NCI-H146 (cell line): ENCODE data around the gene DECR2.
"Not testable (repeated sequence)": the region's sequence is repeated elsewhere in the genome, so short reads cannot be mapped to it uniquely, and the experiment has no call there.

Experiments
- DNase-seq: peaks from one replicate; lab custom pipeline; 2025; lab: John Stamatoyannopoulos, UW

The DECR2 gene

GRCh38 chr16:400061-400591, 1.6 kb upstream of the DECR2 start:
- DNase-seq = no peak

DNA sequence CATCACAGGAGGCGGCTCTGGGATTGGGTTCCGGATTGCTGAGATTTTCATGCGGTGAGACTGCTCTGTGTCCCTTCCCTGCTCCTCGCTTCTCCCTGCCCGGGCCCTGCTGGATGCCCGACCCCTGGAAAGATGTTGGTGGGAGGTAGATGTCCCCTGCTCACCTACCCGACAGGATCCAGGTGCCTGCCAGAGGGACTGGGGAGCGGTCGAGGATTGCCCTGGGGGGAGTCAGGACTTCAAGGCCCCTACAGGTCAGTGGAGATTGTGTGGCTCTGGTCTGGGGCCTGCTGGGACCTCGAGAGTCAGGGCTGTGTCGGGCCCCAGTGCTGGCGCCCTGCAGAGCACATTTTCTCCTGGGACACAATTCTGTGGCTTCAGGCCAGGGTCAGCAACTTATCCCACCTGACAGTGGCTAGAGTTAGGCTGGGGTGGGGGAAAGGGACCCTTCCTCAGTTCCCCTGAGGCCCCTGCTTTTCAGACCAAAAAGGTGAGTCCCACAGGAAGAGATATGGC, 3.3 kb downstream of the DECR2 start:
- no peak for DNase-seq

DNA sequence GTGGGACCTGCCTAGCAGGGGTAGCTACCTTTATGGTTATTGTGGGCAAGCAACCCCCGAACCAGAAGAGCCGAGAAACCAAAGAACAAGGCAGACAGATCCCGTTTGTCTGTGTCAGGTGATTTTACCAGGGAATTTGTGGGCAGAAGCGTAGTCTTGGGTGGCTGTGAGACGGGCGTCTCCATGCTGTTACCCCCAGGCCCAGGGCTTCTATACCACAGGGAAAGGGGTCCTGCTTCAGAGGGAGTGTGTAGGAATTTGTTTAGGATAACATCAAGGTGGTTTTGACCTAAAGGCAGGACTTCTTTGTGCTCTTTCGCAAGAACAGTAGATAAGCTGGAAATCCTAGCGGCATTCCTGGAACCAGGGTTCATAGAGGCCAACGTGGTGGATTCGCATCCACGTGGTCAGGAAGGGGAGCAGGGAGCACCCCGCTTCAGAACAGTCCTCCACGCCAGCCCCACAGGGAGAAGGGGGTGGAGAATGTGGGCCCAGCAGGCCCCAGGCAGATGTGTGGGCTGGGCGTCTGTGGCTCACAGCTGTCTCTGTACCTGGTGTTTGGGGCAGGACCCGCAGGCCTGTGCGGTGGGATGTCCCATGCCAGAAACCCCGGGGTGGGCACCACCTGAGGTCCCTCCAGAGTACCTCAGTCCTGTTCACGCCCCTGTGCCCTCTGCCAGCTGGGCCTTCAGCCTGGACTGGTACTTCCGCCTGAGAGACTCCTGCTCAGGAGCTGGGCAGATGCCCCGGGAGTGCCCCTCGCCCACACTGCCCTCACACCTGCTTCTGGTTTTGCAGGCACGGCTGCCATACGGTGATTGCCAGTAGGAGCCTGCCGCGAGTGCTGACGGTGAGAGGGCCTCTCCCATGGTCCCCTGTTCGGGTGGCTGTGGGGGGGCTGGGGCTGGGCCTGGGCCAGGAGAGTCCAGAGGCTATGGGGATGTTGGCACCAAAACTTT, 4.1 kb downstream of the DECR2 start:
- DNase-seq = no peak

GRCh38 chr16:407253-407652, 5.6 kb downstream of the DECR2 start:
- DNase-seq = no peak

DNA sequence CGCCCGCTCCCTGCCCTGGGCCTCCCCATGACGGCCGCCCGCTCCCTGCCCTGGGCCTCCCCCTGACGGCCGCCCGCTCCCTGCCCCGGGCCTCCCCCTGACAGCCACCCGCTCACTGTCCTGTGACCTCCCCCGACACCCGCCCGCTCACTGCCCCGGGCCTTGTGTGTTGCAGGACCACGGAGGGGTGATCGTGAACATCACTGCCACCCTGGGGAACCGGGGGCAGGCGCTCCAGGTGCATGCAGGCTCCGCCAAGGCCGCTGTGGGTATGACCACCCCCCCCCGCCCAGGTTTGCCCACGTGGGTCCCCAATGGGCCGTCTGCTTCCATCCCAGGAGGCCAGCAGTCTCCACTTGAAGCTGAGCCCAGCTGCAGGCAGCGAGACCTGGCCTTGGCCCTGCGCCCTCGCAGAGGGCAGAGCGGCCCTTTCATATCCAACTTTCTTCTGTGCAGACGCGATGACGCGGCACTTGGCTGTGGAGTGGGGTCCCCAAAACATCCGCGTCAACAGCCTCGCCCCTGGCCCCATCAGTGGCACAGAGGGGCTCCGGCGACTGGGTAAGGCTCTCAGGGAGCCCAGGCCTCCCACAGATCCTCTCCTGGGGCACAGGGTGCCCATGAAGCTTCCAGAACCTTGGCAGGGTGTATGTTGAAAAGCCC, 9.0 kb downstream of the DECR2 start:
- no peak for DNase-seq

- DNase-seq = no peak
Observed at GRCh38 chr16:411576-412265, 10.0 kb downstream of the DECR2 start.

GRCh38 chr16:414395-415169, 12.9 kb downstream of the DECR2 start:
- no peak for DNase-seq

GRCh38 chr16:415170-415498, 13.4 kb downstream of the DECR2 start:
- not testable (repeated sequence) for DNase-seq

DNA sequence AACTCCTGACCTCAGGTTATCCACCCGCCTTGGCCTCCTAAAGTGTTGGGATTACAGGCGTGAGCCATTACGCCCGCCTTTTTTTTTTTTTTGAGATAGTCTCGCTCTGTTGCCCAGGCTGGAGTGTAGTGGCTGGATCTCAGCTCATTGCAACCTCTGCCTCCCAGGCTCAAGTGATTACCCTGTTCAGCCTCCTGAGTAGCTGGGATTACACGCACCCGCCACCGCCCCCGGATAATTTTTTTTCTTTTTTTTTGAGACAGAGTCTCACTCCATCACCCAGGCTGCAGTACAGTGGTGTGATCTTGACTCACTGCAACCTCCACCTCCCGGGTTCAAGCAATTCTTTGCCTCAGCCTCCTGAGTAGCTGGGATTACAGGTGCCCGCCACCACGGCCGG, 20.5 kb downstream of the DECR2 start:
- not testable (repeated sequence) for DNase-seq

- DNase-seq = peak; percentile 29
Observed at GRCh38 chr16:424033-424622, 22.4 kb downstream of the DECR2 start.

- DNase-seq = peak; percentile 38
Observed at GRCh38 chr16:424623-425081, 23.0 kb downstream of the DECR2 start.

GRCh38 chr16:425082-425718, 23.5 kb downstream of the DECR2 start, which contains the start of gene RAB11FIP3:
TSS of gene RAB11FIP3 (plus strand) at chr16:425649. CDS start at chr16:426007, 358 bp downstream.
- DNase-seq = peak; percentile 92

DNA sequence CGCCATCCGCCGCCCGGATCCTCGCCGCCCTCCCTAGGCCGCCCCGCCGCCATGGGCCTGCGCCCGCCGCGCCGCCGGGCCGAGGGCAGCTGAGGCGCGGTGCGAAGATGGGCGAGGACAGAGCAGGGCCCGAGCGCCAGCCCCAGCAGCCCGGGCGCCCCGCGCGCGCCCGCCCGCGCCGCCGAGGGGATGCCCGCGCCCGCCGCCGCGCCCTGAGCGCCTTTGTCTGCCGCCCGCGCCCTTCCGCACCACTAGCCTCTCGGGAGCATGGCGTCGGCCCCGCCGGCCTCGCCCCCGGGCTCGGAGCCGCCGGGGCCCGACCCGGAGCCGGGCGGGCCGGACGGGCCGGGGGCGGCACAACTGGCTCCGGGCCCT, 24.0 kb downstream of the DECR2 start:
- DNase-seq = peak; percentile 62

DNA sequence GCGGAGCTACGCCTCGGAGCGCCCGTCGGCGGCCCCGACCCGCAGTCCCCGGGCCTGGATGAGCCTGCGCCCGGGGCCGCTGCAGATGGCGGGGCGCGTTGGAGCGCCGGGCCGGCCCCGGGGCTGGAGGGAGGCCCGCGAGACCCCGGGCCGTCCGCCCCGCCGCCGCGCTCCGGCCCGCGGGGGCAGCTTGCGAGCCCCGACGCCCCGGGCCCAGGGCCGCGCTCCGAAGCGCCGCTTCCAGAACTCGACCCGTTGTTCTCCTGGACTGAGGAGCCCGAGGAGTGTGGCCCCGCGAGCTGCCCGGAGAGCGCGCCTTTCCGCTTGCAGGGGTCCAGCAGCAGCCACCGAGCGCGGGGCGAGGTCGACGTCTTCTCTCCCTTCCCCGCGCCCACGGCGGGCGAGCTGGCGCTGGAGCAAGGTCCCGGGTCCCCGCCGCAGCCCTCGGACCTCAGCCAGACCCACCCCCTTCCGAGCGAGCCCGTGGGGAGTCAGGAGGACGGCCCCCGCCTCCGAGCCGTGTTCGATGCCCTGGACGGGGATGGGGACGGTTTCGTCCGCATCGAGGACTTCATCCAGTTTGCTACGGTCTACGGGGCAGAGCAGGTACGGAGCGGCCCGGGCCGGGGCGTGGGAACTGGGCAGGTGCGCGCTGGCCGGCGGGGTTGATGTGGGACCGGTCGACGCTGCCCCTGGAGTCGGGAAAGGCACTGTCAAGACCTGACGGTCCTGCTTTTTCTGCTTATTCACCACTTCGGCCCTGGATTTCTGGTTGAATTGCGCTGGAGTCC, 24.6 kb downstream of the DECR2 start:
- DNase-seq = peak; percentile 37

DNA sequence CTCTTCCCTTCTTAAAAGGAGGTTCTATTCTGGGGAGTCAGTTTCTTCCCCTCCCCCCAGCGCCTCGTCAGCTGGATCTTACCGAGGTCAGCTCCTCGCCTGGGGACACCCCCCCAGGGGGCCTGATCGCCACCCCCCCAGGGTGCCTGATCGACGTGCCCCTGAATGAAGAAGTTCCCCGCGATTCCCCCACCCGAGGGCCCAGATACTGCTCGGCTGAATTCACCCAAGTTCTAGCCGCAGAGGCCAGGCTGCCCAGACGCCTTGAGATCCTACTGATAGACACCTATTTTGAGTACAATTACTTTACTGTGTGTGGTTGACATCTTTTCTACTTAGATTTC, 25.2 kb downstream of the DECR2 start:
- DNase-seq = peak; percentile 37

DNA sequence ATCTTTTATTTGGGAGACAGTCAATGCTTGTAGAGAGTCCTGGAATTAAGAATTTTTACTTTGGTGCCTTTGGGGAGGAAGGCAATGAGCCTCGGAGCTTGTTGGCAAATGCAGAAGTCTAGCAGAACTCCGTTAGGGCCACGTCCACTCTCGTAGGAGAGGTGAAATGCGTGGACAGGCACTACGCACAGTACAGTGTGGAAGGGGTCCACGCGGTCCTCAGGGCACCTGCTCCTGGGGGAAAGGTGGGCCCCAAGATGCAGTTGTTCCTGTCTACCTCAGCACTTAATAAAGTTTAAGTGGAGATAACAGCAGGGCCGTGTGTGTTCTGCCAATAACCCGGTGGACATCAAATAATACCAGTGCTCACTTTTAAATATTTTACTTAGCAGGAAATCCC, 25.6 kb downstream of the DECR2 start:
- no peak for DNase-seq

- no peak for DNase-seq
Observed at GRCh38 chr16:430904-431303, 29.2 kb downstream of the DECR2 start.

DNA sequence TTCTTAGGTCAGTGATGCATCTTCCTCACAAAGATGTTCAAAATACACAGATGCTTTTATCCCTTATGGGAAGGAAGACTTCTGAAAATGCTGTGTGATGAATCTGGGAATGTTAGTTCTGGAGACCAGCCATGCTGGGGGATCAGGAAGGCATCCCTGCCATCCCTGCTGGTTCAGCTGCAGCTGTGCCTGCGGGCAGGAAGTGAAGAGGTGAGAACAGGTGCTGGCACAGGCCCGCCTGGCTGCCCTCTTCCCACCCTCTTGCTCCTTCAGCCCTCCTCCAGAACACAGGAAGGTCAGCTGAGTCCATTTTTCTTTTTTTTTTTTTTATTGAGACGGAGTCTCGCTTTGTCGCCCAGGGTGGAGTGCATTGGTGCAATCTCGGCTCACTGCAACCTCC, 38.9 kb downstream of the DECR2 start:
- DNase-seq = no peak

DNA sequence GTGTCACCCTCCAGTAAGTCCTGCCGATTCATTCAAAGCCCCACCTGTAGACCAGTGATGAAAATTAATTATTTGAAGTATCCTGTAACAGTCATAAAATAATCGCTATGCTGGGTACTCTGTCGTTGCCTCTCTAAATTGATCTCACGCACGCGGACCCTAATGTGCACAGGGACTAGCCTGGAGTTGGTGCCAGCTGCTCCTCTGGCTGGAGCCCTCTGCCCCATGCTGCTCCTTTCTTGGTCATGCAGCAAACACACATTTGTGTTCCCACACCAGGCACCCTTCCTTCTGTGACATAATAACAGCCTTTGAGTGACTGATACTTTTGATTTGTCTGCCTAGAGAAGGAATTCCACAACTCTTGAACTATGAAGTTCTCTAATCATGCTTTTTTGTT, 39.8 kb downstream of the DECR2 start:
- peak; percentile 30 for DNase-seq

GRCh38 chr16:442976-443375, 41.3 kb downstream of the DECR2 start:
- no peak for DNase-seq
